HG02610 (cell line): ENCODE results near the gene RIC3.

Source experiments
- ATAC-seq: cut with Tn5 transposase; IDR thresholded peaks from one replicate; pipeline ENCODE4 v1.9.1; 2021; ENCODE audit warnings: mild to moderate bottlenecking, moderate library complexity; ENCODE audit not compliant: unreplicated experiment

RIC3 gene

GRCh38 chr11:8090756-8091155 is 78.1 kb downstream of the RIC3 start:
- ATAC-seq = no peak

GRCh38 chr11:8089791-8090510 is 78.9 kb downstream of the RIC3 start:
- ATAC-seq = no peak

GRCh38 chr11:8087756-8088155 is 81.1 kb downstream of the RIC3 start:
- no peak for ATAC-seq

GRCh38 chr11:8087185-8087584 is 81.6 kb downstream of the RIC3 start:
- peak; percentile 48 for ATAC-seq

GRCh38 chr11:8086571-8086970 is 82.3 kb downstream of the RIC3 start:
- no peak for ATAC-seq

GRCh38 chr11:8086001-8086479 is 82.8 kb downstream of the RIC3 start:
- ATAC-seq = no peak

- ATAC-seq = no peak
Observed at GRCh38 chr11:8085011-8085645, 83.7 kb downstream of the RIC3 start.

GRCh38 chr11:8084352-8084751 is 84.5 kb downstream of the RIC3 start:
- no peak for ATAC-seq

GRCh38 chr11:8083871-8084281 is 84.9 kb downstream of the RIC3 start:
- ATAC-seq = no peak

- ATAC-seq = no peak
Observed at GRCh38 chr11:8083088-8083395, 85.8 kb downstream of the RIC3 start.

GRCh38 chr11:8082391-8083087 is 86.3 kb downstream of the RIC3 start:
- ATAC-seq = no peak

GRCh38 chr11:8081591-8082250 is 87.1 kb downstream of the RIC3 start:
- ATAC-seq = no peak

GRCh38 chr11:8080674-8081590 is 87.9 kb downstream of the RIC3 start, which contains the start of gene TUB:
Gene TUB (plus strand): TSS chr11:8081211. CDS start chr11:8081511, 300 bp downstream.
- ATAC-seq = no peak

- ATAC-seq = no peak
Observed at GRCh38 chr11:8080069-8080670, 88.7 kb downstream of the RIC3 start.

- ATAC-seq = no peak
Observed at GRCh38 chr11:8079111-8079675, 89.6 kb downstream of the RIC3 start.

GRCh38 chr11:8075119-8075726 is 93.6 kb downstream of the RIC3 start:
- no peak for ATAC-seq

GRCh38 chr11:8071616-8072581 is 96.9 kb downstream of the RIC3 start:
- no peak for ATAC-seq
